ENCODE results near the gene NOS3. TPM values are rescaled to one million over a fixed set of nuclear protein-coding genes. Genes with fewer than 3 reads are reported as not detected.

NOS3 gene
- total RNA-seq, 1 experiment from 2014 or later: 0.66 TPM

DNA sequence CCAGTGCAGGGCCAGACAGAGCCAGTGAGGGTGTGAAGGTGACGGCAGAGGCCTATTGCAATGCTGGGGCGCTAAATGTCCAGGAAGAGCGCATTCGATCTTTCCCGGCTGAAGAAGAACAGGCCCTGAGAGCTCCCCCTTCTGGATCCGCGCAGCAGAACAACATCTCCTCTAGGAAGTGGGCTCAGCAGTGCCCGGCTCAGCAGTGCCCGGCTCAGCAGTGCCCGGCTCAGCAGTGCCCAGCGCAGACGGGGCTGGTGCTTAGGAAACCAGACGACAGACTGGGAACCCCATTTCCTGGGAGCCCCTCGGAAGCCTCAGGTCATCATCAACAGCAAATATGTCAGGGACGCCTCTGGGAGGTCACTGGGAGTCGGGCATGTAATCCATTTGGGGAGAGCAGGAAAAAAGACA, 4.7 kb upstream of the NOS3 start:
- peak; percentile 64 for DNase-seq
- Histone ChIP-seq H3K79me2 (ENCODE audit: low read length) (no peaks in the 10 kb centered on the region), H4K20me1 (ENCODE audit: low read length) (no peaks in the 10 kb centered on the region), H3K9me3 (ENCODE audit: low read length) (0 out of 2 replicates have a peak, but pooled peaks cover 6% of the 10 kb centered on the region), H3K9me2 (replicated peaks; ENCODE audit: low read length) (no peaks in the 10 kb centered on the region), H3K27me3 (ENCODE audit: low read length) (peaks cover 12% of the 10 kb centered on the region), H3K36me3 (ENCODE audit: low read depth, low read length) (no peaks in the 10 kb centered on the region), H3K27ac (ENCODE audit: low read length) (no peak overlapping the region), H3K4me2 (ENCODE audit: low read length) (no peak overlapping the region), H3K9ac (ENCODE audit: low read length) (no peak overlapping the region), H3K4me1 (ENCODE audit: insufficient read depth, low read length) (peaks cover 2% of the 10 kb centered on the region), H2AFZ (ENCODE audit: low read length) (no peak overlapping the region), H3F3A (ENCODE audit: low read length, unreplicated experiment) (no peaks in the 10 kb centered on the region), H3K4me3 (ENCODE audit: low read length) (no peak overlapping the region)
- TF ChIP-seq CTCF (conservative IDR thresholded peaks at IDR 0.05; ENCODE audit: low read depth, low read length): peak; percentile 65
- TF ChIP-seq EZH2phosphoT487 (IDR thresholded peaks at IDR 0.05; ENCODE audit: borderline replicate concordance, low read length): no peak
- BruUV-seq (replicated peaks): no TSS peak
- ATAC-seq: peak; percentile 66
- CTCF ChIA-PET: interaction anchor here (0.6 to 1.2 kb wide), 4 partner anchors 16 to 127 kb away, joined by 3 to 10 read pairs (median 4); no protein-coding TSS in a partner anchor
- intact Hi-C loops (cut with micrococcal nuclease): loop anchor here (2.0 to 5.0 kb wide), 2 partner anchors 87 to 209 kb away; no protein-coding TSS in a partner anchor
- POLR2A ChIA-PET (ENCODE audit: unreplicated experiment): no interaction called here

DNA sequence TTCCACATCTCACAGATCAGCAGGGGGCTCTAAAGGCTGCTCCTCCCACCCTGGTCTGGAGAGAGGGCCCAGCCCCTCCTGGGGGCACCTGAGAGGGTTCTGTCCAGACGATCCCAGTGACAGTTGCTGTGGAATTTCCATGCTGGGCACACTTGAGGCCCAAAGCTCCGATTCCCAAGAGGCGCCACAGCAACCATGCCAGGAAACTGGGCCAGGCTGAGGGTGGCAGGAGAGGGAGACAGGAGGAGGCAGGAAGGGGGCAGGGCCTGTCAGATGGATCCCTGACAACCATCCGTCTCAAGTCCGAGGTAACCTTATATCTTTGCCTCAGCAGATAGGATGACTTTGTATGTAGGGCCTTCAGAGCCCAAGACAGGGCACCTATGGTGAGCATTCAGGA, 4.3 kb upstream of the NOS3 start:
- intact Hi-C loops (cut with micrococcal nuclease): loop anchor here (2.0 to 5.0 kb wide), 2 partner anchors 88 to 209 kb away; no protein-coding TSS in a partner anchor

DNA sequence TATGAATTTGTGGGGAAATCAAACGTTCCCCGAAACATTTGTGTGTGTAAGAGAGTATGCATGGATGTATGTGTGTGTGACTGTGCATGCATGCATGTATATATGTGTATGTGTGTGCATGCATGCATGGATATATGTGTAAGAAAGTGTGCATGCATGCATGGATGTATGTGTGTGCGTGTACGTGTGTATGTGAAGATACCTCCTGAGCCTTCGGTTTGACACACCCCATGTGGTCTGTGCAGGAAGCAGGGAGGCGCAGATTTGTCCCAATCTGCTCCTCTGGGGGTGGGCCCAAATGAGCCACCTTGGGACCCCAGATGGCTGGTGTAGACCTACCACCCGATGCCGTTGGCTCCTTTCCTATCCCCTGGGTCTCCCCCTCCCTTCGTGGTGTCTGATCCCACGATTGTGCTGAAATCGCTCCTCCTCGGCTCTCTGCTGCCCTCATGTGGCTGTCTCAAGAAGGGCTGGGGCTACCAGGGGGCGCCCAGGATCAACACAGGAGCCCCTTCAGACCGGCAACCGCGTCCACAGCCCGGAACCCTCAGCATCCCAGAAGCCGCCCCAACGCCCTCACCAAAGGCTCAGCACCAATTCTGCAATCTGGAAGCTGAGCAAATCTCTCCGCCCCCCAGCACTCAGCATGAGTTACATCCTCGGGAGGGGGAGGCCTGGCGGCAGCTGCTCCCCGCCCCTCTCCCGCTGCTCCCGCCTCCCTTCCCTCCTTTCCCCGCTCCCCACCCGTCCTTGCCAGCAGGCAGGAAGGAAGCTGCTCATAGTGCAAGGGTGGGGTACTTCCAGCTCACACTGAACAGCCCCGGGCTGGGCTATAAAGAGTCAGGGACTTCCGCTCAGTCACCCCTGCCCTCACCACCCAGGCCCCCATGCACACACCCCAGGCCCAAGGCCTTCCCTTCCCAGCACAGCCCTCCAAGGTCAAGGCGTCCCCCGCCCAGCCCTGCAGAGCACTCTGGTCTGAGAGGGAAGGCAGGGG, 2.3 kb upstream of the NOS3 start:
- H3K9me3 ChIP-seq (ENCODE audit: low read length): 0 out of 2 replicates have a peak, but pooled peaks cover 6% of the 10 kb centered on the region
- CTCF ChIA-PET: interaction anchor here (0.6 to 0.8 kb wide), 4 partner anchors 26 to 189 kb away, joined by 3 to 4 read pairs (median 3); no protein-coding TSS in a partner anchor
- no peak overlapping the region for H3K9ac ChIP-seq (ENCODE audit: low read length)
- H3F3A ChIP-seq (ENCODE audit: low read length, unreplicated experiment): no peaks in the 10 kb centered on the region
- H3K36me3 ChIP-seq (ENCODE audit: low read depth, low read length): no peaks in the 10 kb centered on the region
- no peak overlapping the region for H2AFZ ChIP-seq (ENCODE audit: low read length)
- H4K20me1 ChIP-seq (ENCODE audit: low read length): no peaks in the 10 kb centered on the region
- ATAC-seq: peak; percentile 55
- peak; percentile 37 for DNase-seq
- H3K79me2 ChIP-seq (ENCODE audit: low read length): no peaks in the 10 kb centered on the region
- H3K27me3 ChIP-seq (ENCODE audit: low read length): no peaks in the 10 kb centered on the region
- intact Hi-C loops (cut with micrococcal nuclease): loop anchor here (5.0 kb wide), 1 partner anchor 211 kb away; no protein-coding TSS in a partner anchor
- peak; percentile 68 for TF ChIP-seq CTCF (conservative IDR thresholded peaks at IDR 0.05; ENCODE audit: low read depth, low read length)
- TF ChIP-seq EZH2 (IDR thresholded peaks at IDR 0.05; ENCODE audit: low read length, unreplicated experiment): no peak
- no TSS peak for BruUV-seq (replicated peaks)
- peaks cover 6% of the 10 kb centered on the region for H3K4me1 ChIP-seq (ENCODE audit: insufficient read depth, low read length)
- H3K27ac ChIP-seq (ENCODE audit: low read length): no peak overlapping the region
- POLR2A ChIA-PET (ENCODE audit: unreplicated experiment): interaction anchor here (0.6 kb wide), 1 partner anchor 12 kb away, joined by 19 read pairs; no protein-coding TSS in a partner anchor
- no peak overlapping the region for H3K4me3 ChIP-seq (ENCODE audit: low read length)
- H3K4me2 ChIP-seq (ENCODE audit: low read length): peak overlapping the region; percentile 39
- H3K9me2 ChIP-seq (replicated peaks; ENCODE audit: low read length): no peaks in the 10 kb centered on the region

More for the DNA sequence above, 4.3 kb upstream of the NOS3 start:
- no peaks in the 10 kb centered on the region for H3K9me2 ChIP-seq (replicated peaks; ENCODE audit: low read length)
- no peaks in the 10 kb centered on the region for H3K36me3 ChIP-seq (ENCODE audit: low read depth, low read length)
- no peak overlapping the region for H3K9ac ChIP-seq (ENCODE audit: low read length)
- H2AFZ ChIP-seq (ENCODE audit: low read length): no peak overlapping the region
- 0 out of 2 replicates have a peak, but pooled peaks cover 6% of the 10 kb centered on the region for H3K9me3 ChIP-seq (ENCODE audit: low read length)
- no peaks in the 10 kb centered on the region for H4K20me1 ChIP-seq (ENCODE audit: low read length)
- no TSS peak for BruUV-seq (replicated peaks)
- no peak overlapping the region for H3K4me3 ChIP-seq (ENCODE audit: low read length)
- DNase-seq (no peak), ATAC-seq (no peak)
- H3F3A ChIP-seq (ENCODE audit: low read length, unreplicated experiment): no peaks in the 10 kb centered on the region
- ChIA-PET POLR2A (ENCODE audit: unreplicated experiment) (no interaction called here), CTCF (interaction anchor here (0.6 to 1.2 kb wide), 3 partner anchors 24 to 127 kb away, joined by 3 to 10 read pairs (median 3); partner anchors contain the start of gene ABCB8)
- H3K79me2 ChIP-seq (ENCODE audit: low read length): no peaks in the 10 kb centered on the region
- H3K4me1 ChIP-seq (ENCODE audit: insufficient read depth, low read length): peaks cover 6% of the 10 kb centered on the region
- 0 out of 2 replicates have a peak, but pooled peaks cover 8% of the 10 kb centered on the region for H3K27me3 ChIP-seq (ENCODE audit: low read length)
- no peak overlapping the region for H3K4me2 ChIP-seq (ENCODE audit: low read length)
- no peak overlapping the region for H3K27ac ChIP-seq (ENCODE audit: low read length)
- no peak for TF ChIP-seq EZH2 (IDR thresholded peaks at IDR 0.05; ENCODE audit: low read length, unreplicated experiment)
